ENCODE measurements around the gene VPS41.

The VPS41 gene

GRCh38 chr7:38909870-38910269 lies 879 bp upstream of the VPS41 start:
- no peaks in the 10 kb centered on the region for H3K4me1 ChIP-seq (ENCODE audit: control insufficient read depth, insufficient read depth, low read length)
- H3K36me3 ChIP-seq (ENCODE audit: control insufficient read depth, insufficient read depth, low read length) = no peaks in the 10 kb centered on the region
- H3K4me3 ChIP-seq (ENCODE audit: insufficient read depth, low read depth, low read length) = no peak overlapping the region
- no peaks in the 10 kb centered on the region for H3K9me3 ChIP-seq (ENCODE audit: control insufficient read depth, low read length)
- H3K27ac ChIP-seq (ENCODE audit: insufficient read depth, low read depth, low read length, poor library complexity, severe bottlenecking) = no peak overlapping the region
- H3K27me3 ChIP-seq (ENCODE audit: control insufficient read depth, insufficient read depth, low read length, poor library complexity, severe bottlenecking) = no peaks in the 10 kb centered on the region

- Histone ChIP-seq H3K9me3 (ENCODE audit: control insufficient read depth, low read length) (no peaks in the 10 kb centered on the region), H3K27me3 (ENCODE audit: control insufficient read depth, insufficient read depth, low read length, poor library complexity, severe bottlenecking) (no peaks in the 10 kb centered on the region), H3K4me3 (ENCODE audit: insufficient read depth, low read depth, low read length) (no peak overlapping the region), H3K36me3 (ENCODE audit: control insufficient read depth, insufficient read depth, low read length) (no peaks in the 10 kb centered on the region), H3K4me1 (ENCODE audit: control insufficient read depth, insufficient read depth, low read length) (peaks cover 5% of the 10 kb centered on the region), H3K27ac (ENCODE audit: insufficient read depth, low read depth, low read length, poor library complexity, severe bottlenecking) (no peak overlapping the region)
- no CpG with 5 or more reads among the region's 1 CpG for WGBS, 2 experiments
These were observed 1.2 kb downstream of the VPS41 start for GRCh38 chr7:38907766-38908165.

- Histone ChIP-seq H3K36me3 (ENCODE audit: control insufficient read depth, insufficient read depth, low read length) (no peaks in the 10 kb centered on the region), H3K9me3 (ENCODE audit: control insufficient read depth, low read length) (no peaks in the 10 kb centered on the region), H3K4me3 (ENCODE audit: insufficient read depth, low read depth, low read length) (no peak overlapping the region), H3K4me1 (ENCODE audit: control insufficient read depth, insufficient read depth, low read length) (peaks cover 8% of the 10 kb centered on the region), H3K27me3 (ENCODE audit: control insufficient read depth, insufficient read depth, low read length, poor library complexity, severe bottlenecking) (no peaks in the 10 kb centered on the region), H3K27ac (ENCODE audit: insufficient read depth, low read depth, low read length, poor library complexity, severe bottlenecking) (no peak overlapping the region)
- WGBS, 2 experiments = 95 to 96% methylated on average over 3 of the region's 3 CpGs
These were observed 1.9 kb downstream of the VPS41 start for GRCh38 chr7:38907066-38907465.

- Histone ChIP-seq H3K27ac (ENCODE audit: insufficient read depth, low read depth, low read length, poor library complexity, severe bottlenecking) (no peak overlapping the region), H3K27me3 (ENCODE audit: control insufficient read depth, insufficient read depth, low read length, poor library complexity, severe bottlenecking) (no peaks in the 10 kb centered on the region), H3K4me1 (ENCODE audit: control insufficient read depth, insufficient read depth, low read length) (peaks cover 8% of the 10 kb centered on the region), H3K9me3 (ENCODE audit: control insufficient read depth, low read length) (no peaks in the 10 kb centered on the region), H3K4me3 (ENCODE audit: insufficient read depth, low read depth, low read length) (no peak overlapping the region), H3K36me3 (ENCODE audit: control insufficient read depth, insufficient read depth, low read length) (no peaks in the 10 kb centered on the region)
- WGBS, 2 experiments = 94 to 100% methylated on average over 2 to 3 of the region's 3 CpGs
These were observed 3.8 kb downstream of the VPS41 start for GRCh38 chr7:38905056-38905759.

- peaks cover 8% of the 10 kb centered on the region for H3K4me1 ChIP-seq (ENCODE audit: control insufficient read depth, insufficient read depth, low read length)
- no peaks in the 10 kb centered on the region for H3K9me3 ChIP-seq (ENCODE audit: control insufficient read depth, low read length)
- H3K27me3 ChIP-seq (ENCODE audit: control insufficient read depth, insufficient read depth, low read length, poor library complexity, severe bottlenecking) = no peaks in the 10 kb centered on the region
- H3K27ac ChIP-seq (ENCODE audit: insufficient read depth, low read depth, low read length, poor library complexity, severe bottlenecking) = no peak overlapping the region
- no peak overlapping the region for H3K4me3 ChIP-seq (ENCODE audit: insufficient read depth, low read depth, low read length)
- H3K36me3 ChIP-seq (ENCODE audit: control insufficient read depth, insufficient read depth, low read length) = no peaks in the 10 kb centered on the region
These were observed 5.9 kb downstream of the VPS41 start for GRCh38 chr7:38903057-38903456.

GRCh38 chr7:38902449-38902848 lies 6.5 kb downstream of the VPS41 start:
- no peaks in the 10 kb centered on the region for H3K9me3 ChIP-seq (ENCODE audit: control insufficient read depth, low read length)
- no peaks in the 10 kb centered on the region for H3K36me3 ChIP-seq (ENCODE audit: control insufficient read depth, insufficient read depth, low read length)
- no peak overlapping the region for H3K4me3 ChIP-seq (ENCODE audit: insufficient read depth, low read depth, low read length)
- peaks cover 8% of the 10 kb centered on the region for H3K4me1 ChIP-seq (ENCODE audit: control insufficient read depth, insufficient read depth, low read length)
- WGBS, 2 experiments = 90 to 96% methylated on average over 2 of the region's 2 CpGs
- H3K27ac ChIP-seq (ENCODE audit: insufficient read depth, low read depth, low read length, poor library complexity, severe bottlenecking) = no peak overlapping the region
- no peaks in the 10 kb centered on the region for H3K27me3 ChIP-seq (ENCODE audit: control insufficient read depth, insufficient read depth, low read length, poor library complexity, severe bottlenecking)

- Histone ChIP-seq H3K27ac (ENCODE audit: insufficient read depth, low read depth, low read length, poor library complexity, severe bottlenecking) (no peak overlapping the region), H3K27me3 (ENCODE audit: control insufficient read depth, insufficient read depth, low read length, poor library complexity, severe bottlenecking) (no peaks in the 10 kb centered on the region), H3K36me3 (ENCODE audit: control insufficient read depth, insufficient read depth, low read length) (no peaks in the 10 kb centered on the region), H3K9me3 (ENCODE audit: control insufficient read depth, low read length) (no peaks in the 10 kb centered on the region), H3K4me1 (ENCODE audit: control insufficient read depth, insufficient read depth, low read length) (no peaks in the 10 kb centered on the region), H3K4me3 (ENCODE audit: insufficient read depth, low read depth, low read length) (no peak overlapping the region)
- 91 to 92% methylated on average over 3 of the region's 3 CpGs for WGBS, 2 experiments
These were observed 15.9 kb downstream of the VPS41 start for GRCh38 chr7:38893061-38893460.

- H3K36me3 ChIP-seq (ENCODE audit: control insufficient read depth, insufficient read depth, low read length) = no peaks in the 10 kb centered on the region
These were observed 18.4 kb downstream of the VPS41 start for GRCh38 chr7:38890597-38890996.

GRCh38 chr7:38889872-38890432 lies 19.0 kb downstream of the VPS41 start:
- no peak overlapping the region for H3K4me3 ChIP-seq (ENCODE audit: insufficient read depth, low read depth, low read length)

More at GRCh38 chr7:38890597-38890996, 18.4 kb downstream of the VPS41 start:
- Histone ChIP-seq H3K4me1 (ENCODE audit: control insufficient read depth, insufficient read depth, low read length) (no peaks in the 10 kb centered on the region), H3K4me3 (ENCODE audit: insufficient read depth, low read depth, low read length) (no peak overlapping the region), H3K27me3 (ENCODE audit: control insufficient read depth, insufficient read depth, low read length, poor library complexity, severe bottlenecking) (no peaks in the 10 kb centered on the region), H3K9me3 (ENCODE audit: control insufficient read depth, low read length) (no peaks in the 10 kb centered on the region), H3K27ac (ENCODE audit: insufficient read depth, low read depth, low read length, poor library complexity, severe bottlenecking) (no peak overlapping the region)
- WGBS, 2 experiments = 60 to 79% methylated on average over 4 to 5 of the region's 6 CpGs

GRCh38 chr7:38889079-38889478 lies 19.9 kb downstream of the VPS41 start:
- Histone ChIP-seq H3K27me3 (ENCODE audit: control insufficient read depth, insufficient read depth, low read length, poor library complexity, severe bottlenecking) (no peaks in the 10 kb centered on the region), H3K36me3 (ENCODE audit: control insufficient read depth, insufficient read depth, low read length) (no peaks in the 10 kb centered on the region), H3K27ac (ENCODE audit: insufficient read depth, low read depth, low read length, poor library complexity, severe bottlenecking) (no peak overlapping the region), H3K4me3 (ENCODE audit: insufficient read depth, low read depth, low read length) (no peak overlapping the region), H3K4me1 (ENCODE audit: control insufficient read depth, insufficient read depth, low read length) (no peaks in the 10 kb centered on the region), H3K9me3 (ENCODE audit: control insufficient read depth, low read length) (no peaks in the 10 kb centered on the region)
- 73 to 94% methylated on average over 1 of the region's 1 CpG for WGBS, 2 experiments

More at GRCh38 chr7:38889872-38890432, 19.0 kb downstream of the VPS41 start:
- H3K4me1 ChIP-seq (ENCODE audit: control insufficient read depth, insufficient read depth, low read length) = no peaks in the 10 kb centered on the region
- H3K36me3 ChIP-seq (ENCODE audit: control insufficient read depth, insufficient read depth, low read length) = no peaks in the 10 kb centered on the region
- 90 to 98% methylated on average over 5 of the region's 5 CpGs for WGBS, 2 experiments
- H3K27ac ChIP-seq (ENCODE audit: insufficient read depth, low read depth, low read length, poor library complexity, severe bottlenecking) = no peak overlapping the region
- no peaks in the 10 kb centered on the region for H3K9me3 ChIP-seq (ENCODE audit: control insufficient read depth, low read length)
- no peaks in the 10 kb centered on the region for H3K27me3 ChIP-seq (ENCODE audit: control insufficient read depth, insufficient read depth, low read length, poor library complexity, severe bottlenecking)

All from ectodermal cell (in vitro differentiated cells).